ENCODE results near the gene SPIB. TPM values are rescaled to one million over a fixed set of nuclear protein-coding genes. Genes with fewer than 3 reads are reported as not detected.

SPIB gene
- total RNA-seq, 6 donors from 2014 or later: 0.13 to 2.1 (median 0.56) TPM; not detected in 2

GRCh38 chr19:50377517-50377916 lies 41.2 kb upstream of the SPIB start:
- no peak for ATAC-seq (ENCODE audit: low FRiP score in 2 of 2)
- H3K4me3 ChIP-seq: peak overlapping the region in 1 of 4 donors; percentile 73
- peak in 1 of 2 donors; percentile 49 for DNase-seq
- peaks cover 18 to 54% (median 52%) of the 10 kb centered on the region in 4 donors for H3K36me3 ChIP-seq
- H3K27ac ChIP-seq: peak overlapping the region in 2 of 4 donors; percentile 97 to 99
- 64 to 78% methylated on average over 8 to 9 of the region's 9 CpGs for WGBS, 2 donors
- TF ChIP-seq CTCF (IDR thresholded peaks at IDR 0.05) (no peak), POLR2A (IDR thresholded peaks at IDR 0.05) (no peak), EP300 (IDR thresholded peaks at IDR 0.05) (no peak), POLR2AphosphoS5 (IDR thresholded peaks at IDR 0.05) (no peak)
- no peaks in the 10 kb centered on the region for H3K27me3 ChIP-seq
- H3K4me1 ChIP-seq: peaks cover 9 to 35% (median 24%) of the 10 kb centered on the region in 4 donors
- no peaks in the 10 kb centered on the region for H3K9me3 ChIP-seq

GRCh38 chr19:50378169-50378862 lies 40.4 kb upstream of the SPIB start:
- WGBS, 2 donors: 93 to 96% methylated on average over 25 to 36 of the region's 36 CpGs
- peaks cover 19 to 59% (median 53%) of the 10 kb centered on the region in 4 donors for H3K36me3 ChIP-seq

GRCh38 chr19:50378863-50379236 lies 39.9 kb upstream of the SPIB start:
- peak in 1 of 2 donors; percentile 71 for DNase-seq

More at GRCh38 chr19:50378169-50378862, 40.4 kb upstream of the SPIB start:
- peaks cover 10 to 38% (median 28%) of the 10 kb centered on the region in 4 donors for H3K4me1 ChIP-seq
- no peak for TF ChIP-seq EP300 (IDR thresholded peaks at IDR 0.05)
- TF ChIP-seq POLR2A (IDR thresholded peaks at IDR 0.05): no peak
- no peak for TF ChIP-seq POLR2AphosphoS5 (IDR thresholded peaks at IDR 0.05)
- no peak for TF ChIP-seq CTCF (IDR thresholded peaks at IDR 0.05)
- ATAC-seq (ENCODE audit: low FRiP score in 2 of 2): no peak
- H3K27ac ChIP-seq: no peak overlapping the region
- no peaks in the 10 kb centered on the region for H3K9me3 ChIP-seq
- DNase-seq: peak in 1 of 2 donors; percentile 86
- no peaks in the 10 kb centered on the region for H3K27me3 ChIP-seq
- no peak overlapping the region for H3K4me3 ChIP-seq

GRCh38 chr19:50379602-50380001 lies 39.1 kb upstream of the SPIB start:
- TF ChIP-seq POLR2AphosphoS5 (IDR thresholded peaks at IDR 0.05) (no peak), CTCF (IDR thresholded peaks at IDR 0.05) (no peak), POLR2A (IDR thresholded peaks at IDR 0.05) (no peak), EP300 (IDR thresholded peaks at IDR 0.05) (no peak)

More at GRCh38 chr19:50378863-50379236, 39.9 kb upstream of the SPIB start:
- no peaks in the 10 kb centered on the region for H3K27me3 ChIP-seq
- peaks cover 14 to 44% (median 33%) of the 10 kb centered on the region in 4 donors for H3K4me1 ChIP-seq
- H3K9me3 ChIP-seq: no peaks in the 10 kb centered on the region
- WGBS, 2 donors: 90 to 100% methylated on average over 7 to 8 of the region's 10 CpGs
- no peak overlapping the region for H3K4me3 ChIP-seq
- no peak for ATAC-seq (ENCODE audit: low FRiP score in 2 of 2)
- TF ChIP-seq POLR2AphosphoS5 (IDR thresholded peaks at IDR 0.05) (no peak), EP300 (IDR thresholded peaks at IDR 0.05) (no peak), CTCF (IDR thresholded peaks at IDR 0.05) (no peak)
- no peak overlapping the region for H3K27ac ChIP-seq
- H3K36me3 ChIP-seq: peaks cover 19 to 59% (median 53%) of the 10 kb centered on the region in 4 donors

More at GRCh38 chr19:50379602-50380001, 39.1 kb upstream of the SPIB start:
- Histone ChIP-seq H3K36me3 (peaks cover 19 to 59% (median 53%) of the 10 kb centered on the region in 4 donors), H3K27ac (no peak overlapping the region), H3K4me1 (peaks cover 15 to 47% (median 35%) of the 10 kb centered on the region in 4 donors), H3K27me3 (no peaks in the 10 kb centered on the region), H3K9me3 (no peaks in the 10 kb centered on the region), H3K4me3 (no peak overlapping the region)
- ATAC-seq (ENCODE audit: low FRiP score in 2 of 2): no peak
- WGBS, 2 donors: 92 to 96% methylated on average over 6 to 11 of the region's 11 CpGs
- DNase-seq: peak in 1 of 2 donors; percentile 54
